Measurements from ENCODE around the gene GALNT16. TPM values are rescaled to one million over a fixed set of nuclear protein-coding genes. Genes with fewer than 3 reads are reported as not detected.

The GALNT16 gene
- total RNA-seq, 1 experiment from 2014 or later: 0.33 TPM

- Histone ChIP-seq H3K4me3 (ENCODE audit: low read length) (no peak overlapping the region), H3K36me3 (ENCODE audit: low read depth, low read length) (no peaks in the 10 kb centered on the region), H3K9me3 (ENCODE audit: low read length) (no peaks in the 10 kb centered on the region), H3K27me3 (ENCODE audit: low read length) (no peaks in the 10 kb centered on the region), H3K9ac (ENCODE audit: low read length) (no peak overlapping the region), H4K20me1 (ENCODE audit: low read length) (no peaks in the 10 kb centered on the region), H2AFZ (ENCODE audit: low read length) (no peak overlapping the region), H3K79me2 (ENCODE audit: low read length) (no peaks in the 10 kb centered on the region), H3K9me2 (replicated peaks; ENCODE audit: low read length) (no peaks in the 10 kb centered on the region), H3K4me2 (ENCODE audit: low read length) (no peak overlapping the region), H3K27ac (ENCODE audit: low read length) (no peak overlapping the region), H3K4me1 (ENCODE audit: insufficient read depth, low read length) (peaks cover 36% of the 10 kb centered on the region), H3F3A (ENCODE audit: low read length, unreplicated experiment) (no peaks in the 10 kb centered on the region)
- intact Hi-C loops (cut with micrococcal nuclease): no loop called here
- ATAC-seq: no peak
- CTCF ChIA-PET: no interaction called here
- no peak for TF ChIP-seq EZH2 (IDR thresholded peaks at IDR 0.05; ENCODE audit: low read length, unreplicated experiment)
- TF ChIP-seq CTCF (conservative IDR thresholded peaks at IDR 0.05; ENCODE audit: low read depth, low read length): no peak
- no peak for TF ChIP-seq EZH2phosphoT487 (IDR thresholded peaks at IDR 0.05; ENCODE audit: borderline replicate concordance, low read length)
- POLR2A ChIA-PET (ENCODE audit: unreplicated experiment): no interaction called here
- BruUV-seq (replicated peaks): no TSS peak
- no peak for DNase-seq
These were observed 60.0 kb downstream of the GALNT16 start for GRCh38 chr14:69319911-69320310.

- Histone ChIP-seq H3K9me3 (ENCODE audit: low read length) (no peaks in the 10 kb centered on the region), H3K27me3 (ENCODE audit: low read length) (no peaks in the 10 kb centered on the region), H3F3A (ENCODE audit: low read length, unreplicated experiment) (no peaks in the 10 kb centered on the region), H3K27ac (ENCODE audit: low read length) (no peak overlapping the region), H2AFZ (ENCODE audit: low read length) (no peak overlapping the region), H4K20me1 (ENCODE audit: low read length) (no peaks in the 10 kb centered on the region), H3K4me2 (ENCODE audit: low read length) (no peak overlapping the region), H3K79me2 (ENCODE audit: low read length) (no peaks in the 10 kb centered on the region), H3K9me2 (replicated peaks; ENCODE audit: low read length) (no peaks in the 10 kb centered on the region), H3K9ac (ENCODE audit: low read length) (no peak overlapping the region), H3K4me1 (ENCODE audit: insufficient read depth, low read length) (peaks cover 27% of the 10 kb centered on the region), H3K36me3 (ENCODE audit: low read depth, low read length) (no peaks in the 10 kb centered on the region), H3K4me3 (ENCODE audit: low read length) (no peak overlapping the region)
- ChIA-PET CTCF (no interaction called here), POLR2A (ENCODE audit: unreplicated experiment) (no interaction called here)
- no peak for TF ChIP-seq EZH2phosphoT487 (IDR thresholded peaks at IDR 0.05; ENCODE audit: borderline replicate concordance, low read length)
- no TSS peak for BruUV-seq (replicated peaks)
- no peak for DNase-seq
- intact Hi-C loops (cut with micrococcal nuclease): no loop called here
- no peak for ATAC-seq
These were observed 60.8 kb downstream of the GALNT16 start for GRCh38 chr14:69320581-69321365.

- no peaks in the 10 kb centered on the region for H3F3A ChIP-seq (ENCODE audit: low read length, unreplicated experiment)
- no peak overlapping the region for H3K9ac ChIP-seq (ENCODE audit: low read length)
- no peaks in the 10 kb centered on the region for H3K9me2 ChIP-seq (replicated peaks; ENCODE audit: low read length)
- no peak overlapping the region for H3K27ac ChIP-seq (ENCODE audit: low read length)
- H3K36me3 ChIP-seq (ENCODE audit: low read depth, low read length): no peaks in the 10 kb centered on the region
- BruUV-seq (replicated peaks): no TSS peak
- TF ChIP-seq EZH2phosphoT487 (IDR thresholded peaks at IDR 0.05; ENCODE audit: borderline replicate concordance, low read length): no peak
- no peak for TF ChIP-seq CTCF (conservative IDR thresholded peaks at IDR 0.05; ENCODE audit: low read depth, low read length)
- no peak for TF ChIP-seq EZH2 (IDR thresholded peaks at IDR 0.05; ENCODE audit: low read length, unreplicated experiment)
- no peak overlapping the region for H2AFZ ChIP-seq (ENCODE audit: low read length)
- no peaks in the 10 kb centered on the region for H4K20me1 ChIP-seq (ENCODE audit: low read length)
- intact Hi-C loops (cut with micrococcal nuclease): no loop called here
- ATAC-seq (no peak), DNase-seq (peak; percentile 26)
- no peak overlapping the region for H3K4me3 ChIP-seq (ENCODE audit: low read length)
- CTCF ChIA-PET: no interaction called here
- POLR2A ChIA-PET (ENCODE audit: unreplicated experiment): interaction anchor here (0.5 kb wide), 1 partner anchor 967 kb away, joined by 3 read pairs; no protein-coding TSS in a partner anchor
- no peaks in the 10 kb centered on the region for H3K9me3 ChIP-seq (ENCODE audit: low read length)
- H3K27me3 ChIP-seq (ENCODE audit: low read length): no peaks in the 10 kb centered on the region
- no peak overlapping the region for H3K4me2 ChIP-seq (ENCODE audit: low read length)
- H3K4me1 ChIP-seq (ENCODE audit: insufficient read depth, low read length): peaks cover 19% of the 10 kb centered on the region
- H3K79me2 ChIP-seq (ENCODE audit: low read length): no peaks in the 10 kb centered on the region
These were observed 61.8 kb downstream of the GALNT16 start for GRCh38 chr14:69321601-69322330.

Measured in PC-3 (cell line).